ENCODE data around the gene BLOC1S4. TPM values are rescaled to one million over a fixed set of nuclear protein-coding genes. Genes with fewer than 3 reads are reported as not detected.
A peak's percentile ranks its signal among the peaks of the same experiment; 100 is the strongest.

BLOC1S4 gene
- total RNA-seq, 1 donor from 2014 or later: 19.1 TPM

DNA sequence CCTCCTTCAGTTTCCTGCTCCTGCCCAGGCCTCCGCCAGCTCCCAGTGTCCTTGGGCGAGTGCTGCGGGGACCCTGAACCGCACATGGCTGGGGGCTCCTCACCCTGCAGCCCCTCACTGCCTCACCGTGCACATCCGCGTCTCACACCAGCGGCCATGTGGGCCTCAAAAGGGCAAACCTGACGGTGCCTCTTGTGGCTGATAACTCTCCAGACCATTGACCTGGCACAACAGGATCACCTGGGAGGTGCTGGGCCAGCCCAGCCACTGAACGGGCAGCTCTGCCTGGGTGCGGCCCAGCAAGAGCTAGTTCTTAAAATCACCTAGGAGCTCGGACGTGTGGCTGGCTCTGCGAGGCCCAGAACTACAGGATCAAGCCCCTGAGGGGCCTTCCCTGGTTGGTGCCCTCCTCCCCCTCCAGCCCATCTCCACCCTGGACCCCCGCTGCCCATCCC lies 26.4 kb upstream of the BLOC1S4 start:
- no peak for DNase-seq (ENCODE audit: extremely low spot score, unreplicated experiment)
- TF ChIP-seq, protein P1, sequence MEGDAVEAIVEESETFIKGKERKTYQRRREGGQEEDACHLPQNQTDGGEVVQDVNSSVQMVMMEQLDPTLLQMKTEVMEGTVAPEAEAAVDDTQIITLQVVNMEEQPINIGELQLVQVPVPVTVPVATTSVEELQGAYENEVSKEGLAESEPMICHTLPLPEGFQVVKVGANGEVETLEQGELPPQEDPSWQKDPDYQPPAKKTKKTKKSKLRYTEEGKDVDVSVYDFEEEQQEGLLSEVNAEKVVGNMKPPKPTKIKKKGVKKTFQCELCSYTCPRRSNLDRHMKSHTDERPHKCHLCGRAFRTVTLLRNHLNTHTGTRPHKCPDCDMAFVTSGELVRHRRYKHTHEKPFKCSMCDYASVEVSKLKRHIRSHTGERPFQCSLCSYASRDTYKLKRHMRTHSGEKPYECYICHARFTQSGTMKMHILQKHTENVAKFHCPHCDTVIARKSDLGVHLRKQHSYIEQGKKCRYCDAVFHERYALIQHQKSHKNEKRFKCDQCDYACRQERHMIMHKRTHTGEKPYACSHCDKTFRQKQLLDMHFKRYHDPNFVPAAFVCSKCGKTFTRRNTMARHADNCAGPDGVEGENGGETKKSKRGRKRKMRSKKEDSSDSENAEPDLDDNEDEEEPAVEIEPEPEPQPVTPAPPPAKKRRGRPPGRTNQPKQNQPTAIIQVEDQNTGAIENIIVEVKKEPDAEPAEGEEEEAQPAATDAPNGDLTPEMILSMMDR (conservative IDR thresholded peaks at IDR 0.05): no peak
- peaks cover 35% of the 10 kb centered on the region for H3K4me1 Mint-ChIP-seq (ENCODE audit: unreplicated experiment)
- no peaks in the 10 kb centered on the region for H3K27me3 Mint-ChIP-seq
- H3K27ac Mint-ChIP-seq: peak overlapping the region; percentile 95
- no peaks in the 10 kb centered on the region for H3K9me3 Mint-ChIP-seq
- H3K4me3 Mint-ChIP-seq: peak overlapping the region; percentile 20
- peaks cover 3% of the 10 kb centered on the region for H3K36me3 Mint-ChIP-seq

DNA sequence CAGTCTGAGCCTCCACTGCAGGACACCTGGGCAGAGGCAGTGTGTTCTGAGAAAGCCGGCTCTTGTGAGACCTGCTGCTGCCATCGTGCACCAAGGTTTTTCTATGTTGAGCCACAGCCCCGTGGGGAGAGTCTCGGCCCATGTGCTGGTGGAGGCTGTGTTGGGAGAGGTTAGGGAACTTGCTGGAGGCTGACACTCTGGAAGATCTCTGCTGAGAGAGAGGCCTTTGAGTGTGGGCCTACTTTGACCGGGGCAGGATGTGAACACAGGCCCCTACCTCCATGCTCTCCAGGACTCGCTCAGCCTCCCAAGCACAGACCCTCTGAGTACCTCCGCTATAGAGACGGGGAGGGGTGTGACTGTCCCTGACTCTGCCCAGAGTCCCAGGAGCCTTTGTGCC lies 23.6 kb upstream of the BLOC1S4 start:
- DNase-seq (ENCODE audit: extremely low spot score, unreplicated experiment): no peak
- H3K4me1 Mint-ChIP-seq (ENCODE audit: unreplicated experiment): peaks cover 45% of the 10 kb centered on the region
- no peaks in the 10 kb centered on the region for H3K36me3 Mint-ChIP-seq
- no peaks in the 10 kb centered on the region for H3K9me3 Mint-ChIP-seq
- no peak overlapping the region for H3K4me3 Mint-ChIP-seq
- TF ChIP-seq, protein P1 (conservative IDR thresholded peaks at IDR 0.05): no peak
- no peaks in the 10 kb centered on the region for H3K27me3 Mint-ChIP-seq
- peak overlapping the region; percentile 99 for H3K27ac Mint-ChIP-seq

DNA sequence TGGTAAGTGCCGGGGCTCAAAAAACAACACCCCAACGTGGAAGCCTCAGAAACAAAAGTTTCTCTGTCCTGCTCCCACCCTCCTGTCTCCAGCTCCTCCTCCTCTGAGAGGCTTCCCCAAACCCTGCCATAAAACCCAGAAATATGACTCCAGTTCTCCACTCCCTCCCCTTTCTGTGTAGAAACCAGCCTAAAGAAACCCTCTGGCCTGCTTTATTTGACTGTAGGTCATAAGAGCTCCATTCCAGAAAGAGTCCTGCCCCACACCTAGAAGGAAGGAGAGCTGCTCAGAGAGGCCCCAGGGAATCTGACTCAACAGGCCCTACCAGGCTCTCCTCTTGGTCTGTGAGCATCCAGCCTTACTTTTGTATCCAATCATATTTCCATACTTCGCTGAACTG lies 23.2 kb upstream of the BLOC1S4 start:
- Mint-ChIP-seq H3K9me3 (no peaks in the 10 kb centered on the region), H3K36me3 (no peaks in the 10 kb centered on the region), H3K4me1 (ENCODE audit: unreplicated experiment) (peaks cover 43% of the 10 kb centered on the region), H3K27me3 (no peaks in the 10 kb centered on the region), H3K4me3 (peak overlapping the region; percentile 63), H3K27ac (peak overlapping the region; percentile 99)
- TF ChIP-seq, protein P1 (conservative IDR thresholded peaks at IDR 0.05): no peak
- DNase-seq (ENCODE audit: extremely low spot score, unreplicated experiment): no peak

DNA sequence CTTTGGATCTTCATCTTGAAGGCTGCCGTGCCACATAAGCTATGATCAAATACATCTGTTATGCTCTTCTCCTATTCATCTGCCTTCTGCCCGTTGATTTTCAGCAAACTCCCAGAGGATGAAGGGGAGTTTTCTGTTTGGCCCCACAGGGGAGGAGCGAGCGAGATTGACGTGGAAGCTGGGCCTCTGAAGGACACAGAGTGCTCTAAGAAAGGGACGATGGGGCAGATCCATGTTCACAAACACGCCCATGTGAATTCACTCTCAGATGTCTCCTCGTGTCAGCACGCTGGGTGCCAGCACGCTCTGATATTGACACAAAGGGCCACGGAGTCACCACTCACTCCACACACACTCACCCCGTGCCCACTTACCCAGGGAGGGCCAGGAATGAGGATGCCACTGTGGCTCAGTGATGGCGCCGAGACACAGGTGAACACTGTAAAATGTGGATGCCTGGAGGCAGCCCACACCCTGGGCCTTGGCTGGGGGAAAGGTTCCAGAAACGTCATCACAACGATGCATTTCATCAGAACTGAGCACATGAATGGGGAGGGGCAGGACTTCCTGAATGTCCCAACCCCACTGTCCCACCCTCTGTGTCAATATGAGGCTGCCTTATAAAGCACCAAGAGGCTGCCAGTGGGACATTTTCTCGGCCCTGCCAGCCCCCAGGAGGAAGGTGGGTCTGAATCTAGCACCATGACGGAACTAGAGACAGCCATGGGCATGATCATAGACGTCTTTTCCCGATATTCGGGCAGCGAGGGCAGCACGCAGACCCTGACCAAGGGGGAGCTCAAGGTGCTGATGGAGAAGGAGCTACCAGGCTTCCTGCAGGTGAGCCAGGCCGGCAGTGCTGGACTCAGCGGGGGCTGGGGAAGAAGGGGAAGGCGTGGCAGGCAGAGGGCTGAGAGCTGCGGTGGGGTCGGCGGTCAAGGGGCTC lies 22.5 kb upstream of the BLOC1S4 start, which contains the start of gene S100P:
Gene S100P, plus strand, starts transcription at position 648 of the 946 bp plus-strand sequence. Its CDS starts 55 bp downstream, at position 703.
- Mint-ChIP-seq H3K27me3 (no peaks in the 10 kb centered on the region), H3K4me1 (ENCODE audit: unreplicated experiment) (peaks cover 36% of the 10 kb centered on the region), H3K36me3 (peaks cover 4% of the 10 kb centered on the region), H3K9me3 (no peaks in the 10 kb centered on the region), H3K4me3 (peak within 1 kb of the TSS; percentile 70), H3K27ac (peak within 1 kb of the TSS; percentile 99)
- DNase-seq (ENCODE audit: extremely low spot score, unreplicated experiment): no peak
- TF ChIP-seq, protein P1 (conservative IDR thresholded peaks at IDR 0.05): no peak

DNA sequence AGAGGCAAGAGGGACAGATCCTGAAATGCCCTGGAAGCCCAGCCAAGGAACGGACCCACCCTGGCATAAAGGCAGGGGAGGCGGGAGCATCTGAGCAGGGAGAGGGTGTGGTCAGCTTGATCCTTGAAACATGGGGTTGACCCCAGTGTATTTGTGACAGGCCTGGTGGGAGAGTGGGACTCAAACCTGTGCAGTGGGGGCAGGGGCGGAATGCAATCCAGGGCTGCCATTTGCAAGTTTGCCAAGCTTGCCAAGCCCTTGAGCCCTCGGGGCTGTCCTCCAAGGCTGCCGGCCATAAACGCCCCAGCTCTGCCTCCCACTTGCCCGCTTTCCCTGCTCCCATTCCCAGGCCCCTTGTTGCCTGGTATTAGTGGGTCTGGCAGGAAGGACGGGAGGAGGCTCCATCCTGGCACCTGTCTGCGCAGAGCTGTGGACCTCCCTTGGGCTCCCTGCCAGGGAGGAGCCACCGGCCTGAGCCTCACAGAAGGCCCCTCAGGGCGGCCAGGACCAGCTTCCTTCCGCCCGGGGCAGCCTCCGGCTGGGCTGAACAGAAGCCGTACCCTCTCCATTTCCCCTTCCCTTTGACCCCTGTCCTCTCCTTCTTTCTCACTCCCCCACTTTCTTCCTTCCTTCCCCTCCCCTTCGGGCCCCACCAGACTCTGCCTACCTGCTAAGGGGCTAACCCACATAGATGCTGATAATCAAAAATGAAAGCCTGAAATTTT lies 21.6 kb upstream of the BLOC1S4 start:
- Mint-ChIP-seq H3K27me3 (no peaks in the 10 kb centered on the region), H3K4me3 (peak overlapping the region; percentile 70), H3K9me3 (no peaks in the 10 kb centered on the region), H3K27ac (peak overlapping the region; percentile 99), H3K36me3 (peaks cover 8% of the 10 kb centered on the region), H3K4me1 (ENCODE audit: unreplicated experiment) (peaks cover 31% of the 10 kb centered on the region)
- TF ChIP-seq, protein P1 (conservative IDR thresholded peaks at IDR 0.05): no peak
- no peak for DNase-seq (ENCODE audit: extremely low spot score, unreplicated experiment)
